Measurements from ENCODE around the gene PARN.
"Not testable (repeated sequence)": the region's sequence is repeated elsewhere in the genome, so short reads cannot be mapped to it uniquely, and the experiment has no call there.

Gene PARN

GRCh38 chr16:14398014-14398717 is 231.9 kb downstream of the PARN start:
- no peak for DNase-seq

DNA sequence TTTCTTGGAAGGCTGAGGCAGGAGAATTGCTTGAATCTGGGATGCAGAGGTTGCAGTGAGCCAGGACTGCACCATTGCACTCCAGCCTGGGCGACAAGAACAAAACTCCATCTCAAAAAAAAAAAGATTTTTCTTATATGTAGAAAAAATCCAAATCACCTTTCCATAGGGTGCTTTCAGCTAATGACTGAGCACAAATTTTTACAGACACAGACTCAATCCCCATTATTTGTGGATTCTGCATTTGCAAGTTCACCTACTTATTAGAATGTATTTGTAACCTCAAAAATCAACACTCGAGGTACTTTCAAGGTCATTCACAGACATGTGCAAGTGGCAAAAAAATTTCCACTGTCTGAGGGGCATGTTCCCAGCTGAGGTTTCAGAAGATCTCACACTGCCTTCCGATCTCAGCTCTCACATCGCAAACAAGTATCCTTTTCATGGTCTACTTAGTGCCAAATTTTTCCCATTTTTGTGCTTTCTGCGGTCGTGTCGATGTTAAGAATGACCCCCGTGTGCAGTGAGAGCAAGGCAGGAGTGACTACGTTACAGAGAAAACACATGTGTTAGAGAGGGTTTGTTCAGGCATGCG is 234.3 kb downstream of the PARN start:
- not testable (repeated sequence) for DNase-seq

- DNase-seq: no peak
Measured at GRCh38 chr16:14394834-14395233, 235.2 kb downstream of the PARN start.

DNA sequence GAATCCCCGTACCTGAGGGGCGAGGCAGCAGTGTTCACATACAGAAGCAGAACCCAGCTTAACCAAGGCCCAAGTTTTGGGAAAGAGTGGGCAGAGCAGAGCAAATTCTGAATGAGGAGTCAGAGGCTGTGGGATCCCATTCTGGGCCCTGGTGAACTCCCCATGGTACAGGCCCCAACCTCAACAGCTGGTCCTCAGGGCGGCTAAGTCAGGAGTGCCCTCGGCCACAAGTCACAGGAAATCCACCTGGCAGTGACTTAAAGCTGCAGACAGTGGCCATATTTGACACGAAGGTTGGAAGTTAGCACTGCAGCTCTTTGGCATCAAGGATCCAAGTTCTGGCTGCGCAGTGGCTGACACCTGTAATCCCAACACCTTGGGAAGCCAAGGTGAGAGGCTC is 237.1 kb downstream of the PARN start:
- no peak for DNase-seq

DNA sequence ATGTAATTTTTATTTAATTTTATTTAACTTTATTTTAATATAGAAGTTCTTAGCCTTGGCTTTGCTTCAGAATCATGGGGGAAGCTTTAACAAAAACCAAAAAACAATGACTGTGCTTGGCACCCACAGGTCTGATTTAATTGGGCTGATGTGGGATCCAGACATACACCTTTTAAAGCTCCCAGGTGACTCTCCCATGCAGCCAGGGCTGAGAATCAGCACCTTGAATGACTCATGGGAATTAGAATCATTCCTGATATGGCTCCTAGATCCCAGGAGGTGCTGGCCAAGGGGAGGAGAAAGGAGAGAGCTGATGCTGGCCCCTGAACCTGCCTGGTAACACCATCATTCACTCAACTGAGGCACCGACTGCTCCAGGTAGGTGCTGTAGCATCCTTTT is 240.7 kb downstream of the PARN start:
- no peak for DNase-seq

- no peak for DNase-seq
Measured at GRCh38 chr16:14388243-14388642, 241.8 kb downstream of the PARN start.

DNA sequence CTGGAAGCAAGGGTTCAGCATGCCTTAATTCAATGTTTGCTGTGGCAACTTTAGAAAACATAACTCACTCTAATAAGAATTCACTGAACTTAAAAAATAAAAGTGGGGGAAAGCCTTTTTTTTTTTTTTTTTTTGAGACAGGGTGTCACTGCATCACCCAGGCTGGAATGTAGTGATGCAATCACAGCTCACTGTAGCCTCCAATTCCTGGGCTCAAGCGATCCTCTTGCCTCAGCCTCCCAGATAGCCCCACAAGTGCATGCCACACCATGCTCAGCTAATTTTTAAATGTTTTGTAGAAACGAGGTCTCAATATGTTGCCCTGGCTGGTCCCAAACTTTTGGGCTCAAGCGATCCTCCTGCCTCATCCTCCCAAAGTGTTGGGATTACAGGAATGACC is 243.9 kb downstream of the PARN start:
- DNase-seq: no peak
